Gastrocnemius medialis (tissue), 4 donors: ENCODE results near the gene F13A1. TPM values are rescaled to one million over a fixed set of nuclear protein-coding genes. Genes with fewer than 3 reads are reported as not detected.
"Not testable (repeated sequence)": the region's sequence is repeated elsewhere in the genome, so short reads cannot be mapped to it uniquely, and the experiment has no call there.

ENCODE experiments used
- ATAC-seq, 2 donors: fragments of 150-250 bp; one replicate each; pipeline ENCODE4 v1.9.1; 2016
- DNase-seq, 2 donors: peaks; one replicate each; pipeline ENCODE4 v3.0.0-alpha.2; 2019
- H3K27ac ChIP-seq, 4 donors: fragments of 200-600 bp; sonication (generic); 1 replicate in 1 of 4; 2 replicates in 3 of 4; pipeline ENCODE4 v1.5.1; 2016 to 2018; ENCODE audit warnings: mild to moderate bottlenecking in 2 of 4, moderate library complexity in 1 of 4
- H3K27me3 ChIP-seq, 3 donors: fragments of 200-600 bp; sonication (generic) in 2 of 3; 1 replicate in 1 of 3; 2 replicates in 2 of 3; pipeline versions ENCODE4 v1.5.1 to v1.6.0; 2016 to 2019; ENCODE audit warnings: mild to moderate bottlenecking in 1 of 3, moderate library complexity in 1 of 3
- H3K36me3 ChIP-seq, 2 donors: fragments of 200-600 bp; sonication (generic) in 1 of 2; one replicate each; pipeline ENCODE4 v1.5.1; 2017 to 2018
- H3K4me1 ChIP-seq, 2 donors: fragments of 200-600 bp; sonication (generic) in 1 of 2; one replicate each; pipeline ENCODE4 v1.5.1; 2016 to 2017; ENCODE audit warnings: mild to moderate bottlenecking in 2 of 2
- H3K4me3 ChIP-seq, 4 donors: fragments of 200-600 bp; sonication (generic) in 3 of 4; 1 replicate in 1 of 4; 2 replicates in 3 of 4; pipeline ENCODE4 v1.5.1; 2016 to 2019; ENCODE audit warnings: mild to moderate bottlenecking in 2 of 4
- H3K9me3 ChIP-seq, 3 donors: fragments of 200-600 bp; sonication (generic) in 2 of 3; 1 replicate in 1 of 3; 2 replicates in 2 of 3; pipeline ENCODE4 v1.5.1; 2016 to 2019
- POLR2A ChIP-seq, 2 donors: fragments of 450-650 bp; IDR thresholded peaks; one replicate each; pipeline ENCODE4 v1.6.1; 2017; ENCODE audit warnings: antibody characterized with exemption in 2 of 2, mild to moderate bottlenecking in 2 of 2, moderate library complexity in 2 of 2
- in situ Hi-C, 4 donors: fragments of 200-750 bp; cut with MboI; loops; one replicate each; pipeline versions ENCODE4 v1.15.0 to v1.8.0; 2017; ENCODE audit warnings: low sequenced_read_pairs in 4 of 4
- intact Hi-C: fragments of 100-400 bp; cut with DNase I; formaldehyde crosslinking; loops from one replicate; pipeline ENCODE4 v1.15.1; 2023; ENCODE audit warnings: low total_unique reads
- total RNA-seq, 4 donors: library from RNA; depleted of rRNA; stranded (reverse); fragments of >200 nt; gene quantifications; one replicate each; pipeline versions ENCODE4 v1.1.0 to v1.2.3, GENCODE V29; 2016
- TF ChIP-seq, protein P1 (sequence below), 5 experiments: fragments of 450-650 bp in 3 of 5; fragments of 200-600 bp in 2 of 5; sonication (generic) in 2 of 5; IDR thresholded peaks in 4 of 5; conservative IDR thresholded peaks in 1 of 5; 1 replicate in 4 of 5; 2 replicates in 1 of 5; pipeline ENCODE4 v1.5.1; 2016 to 2019; ENCODE audit warnings: antibody characterized with exemption in 5 of 5, mild to moderate bottlenecking in 3 of 5, moderate library complexity in 3 of 5

F13A1 gene
- total RNA-seq, 4 donors from 2014 or later = 19.9 to 61.1 (median 33.9) TPM

DNA sequence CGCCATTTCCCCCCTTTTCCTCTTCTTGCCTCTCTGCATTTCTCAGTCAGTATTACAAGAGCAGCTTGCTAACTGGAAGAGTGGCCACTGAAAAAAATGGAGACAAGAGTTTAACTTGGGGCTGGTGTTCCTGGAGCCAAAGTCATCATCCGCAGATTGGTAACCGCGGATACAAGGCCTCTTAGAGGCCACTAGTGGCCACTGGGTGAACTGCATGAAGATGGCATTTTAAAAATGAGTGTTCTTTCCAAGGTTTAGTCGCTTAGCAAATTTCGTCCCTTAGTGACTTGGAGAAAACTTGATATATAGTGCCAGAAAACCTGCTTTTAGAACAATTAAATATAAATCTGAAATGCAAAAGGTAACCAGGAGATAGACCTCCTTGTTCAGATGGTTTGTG is 4.8 kb downstream of the F13A1 start:
- Histone ChIP-seq H3K27me3 (peaks cover 5 to 13% (median 6%) of the 10 kb centered on the region in 3 donors), H3K27ac (no peak overlapping the region), H3K4me3 (no peak overlapping the region), H3K4me1 (no peaks in the 10 kb centered on the region), H3K9me3 (no peaks in the 10 kb centered on the region), H3K36me3 (no peaks in the 10 kb centered on the region)
- intact Hi-C loops = no loop called here
- in situ Hi-C loops = no loop called here
- TF ChIP-seq POLR2A (IDR thresholded peaks at IDR 0.05) = no peak
- TF ChIP-seq, protein P1, sequence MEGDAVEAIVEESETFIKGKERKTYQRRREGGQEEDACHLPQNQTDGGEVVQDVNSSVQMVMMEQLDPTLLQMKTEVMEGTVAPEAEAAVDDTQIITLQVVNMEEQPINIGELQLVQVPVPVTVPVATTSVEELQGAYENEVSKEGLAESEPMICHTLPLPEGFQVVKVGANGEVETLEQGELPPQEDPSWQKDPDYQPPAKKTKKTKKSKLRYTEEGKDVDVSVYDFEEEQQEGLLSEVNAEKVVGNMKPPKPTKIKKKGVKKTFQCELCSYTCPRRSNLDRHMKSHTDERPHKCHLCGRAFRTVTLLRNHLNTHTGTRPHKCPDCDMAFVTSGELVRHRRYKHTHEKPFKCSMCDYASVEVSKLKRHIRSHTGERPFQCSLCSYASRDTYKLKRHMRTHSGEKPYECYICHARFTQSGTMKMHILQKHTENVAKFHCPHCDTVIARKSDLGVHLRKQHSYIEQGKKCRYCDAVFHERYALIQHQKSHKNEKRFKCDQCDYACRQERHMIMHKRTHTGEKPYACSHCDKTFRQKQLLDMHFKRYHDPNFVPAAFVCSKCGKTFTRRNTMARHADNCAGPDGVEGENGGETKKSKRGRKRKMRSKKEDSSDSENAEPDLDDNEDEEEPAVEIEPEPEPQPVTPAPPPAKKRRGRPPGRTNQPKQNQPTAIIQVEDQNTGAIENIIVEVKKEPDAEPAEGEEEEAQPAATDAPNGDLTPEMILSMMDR (IDR thresholded peaks at IDR 0.05 in 4 of 5, conservative IDR thresholded peaks at IDR 0.05 in 1 of 5) = peak; percentile 36 to 73 (median 59)
- ATAC-seq (no peak), DNase-seq (no peak)

DNA sequence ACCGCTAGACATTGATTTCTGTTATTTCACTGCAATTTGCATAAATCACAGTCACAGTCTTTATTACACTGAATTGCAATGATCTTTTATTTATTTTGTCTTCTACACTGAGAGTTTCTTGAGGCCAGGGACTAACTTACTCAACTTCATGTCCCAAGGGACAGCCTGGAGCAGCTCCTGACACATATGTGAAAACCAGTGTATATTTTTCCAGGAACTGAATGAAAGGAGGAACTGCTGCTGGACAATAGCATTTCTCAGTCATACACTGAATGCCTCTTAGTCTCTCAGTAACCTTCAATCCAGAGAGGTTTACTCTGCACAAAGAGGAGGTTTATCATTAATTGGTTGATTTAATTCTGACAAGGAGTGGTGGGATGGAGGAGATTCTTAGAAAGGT is 5.9 kb downstream of the F13A1 start:
- H3K36me3 ChIP-seq = no peaks in the 10 kb centered on the region
- no peaks in the 10 kb centered on the region for H3K4me1 ChIP-seq
- H3K9me3 ChIP-seq = no peaks in the 10 kb centered on the region
- DNase-seq (no peak), ATAC-seq (no peak)
- intact Hi-C loops (no loop called here), in situ Hi-C loops (no loop called here)
- H3K27ac ChIP-seq = no peak overlapping the region
- TF ChIP-seq, protein P1 (IDR thresholded peaks at IDR 0.05 in 4 of 5, conservative IDR thresholded peaks at IDR 0.05 in 1 of 5) = no peak
- TF ChIP-seq POLR2A (IDR thresholded peaks at IDR 0.05) = no peak
- H3K27me3 ChIP-seq = peaks cover 3 to 4% (median 4%) of the 10 kb centered on the region in 3 donors
- H3K4me3 ChIP-seq = no peak overlapping the region

DNA sequence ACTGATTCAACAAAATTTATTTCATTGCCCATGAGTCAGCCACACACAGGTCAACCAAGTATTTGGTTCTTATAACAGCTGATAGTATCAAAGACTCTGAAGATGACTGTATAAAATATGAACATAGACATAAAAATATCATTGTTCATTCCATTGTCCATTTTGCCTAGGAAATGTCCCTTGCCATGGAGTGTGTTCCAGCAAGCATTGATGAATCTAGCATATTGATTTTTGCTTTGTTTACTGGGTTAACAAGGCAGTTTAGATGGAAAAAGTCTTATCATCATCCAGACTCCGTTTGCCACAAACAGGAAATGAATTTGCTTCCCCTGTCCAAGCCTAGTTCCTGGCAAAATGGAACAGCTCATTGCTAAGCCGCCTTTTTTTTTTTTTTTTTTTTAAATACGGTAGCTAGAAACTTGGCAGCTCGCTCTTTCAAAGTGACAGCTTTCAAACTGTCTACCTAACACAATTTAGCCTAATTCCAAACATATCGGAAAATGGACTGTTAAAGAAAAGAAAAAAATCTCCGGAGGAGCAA is 7.5 kb downstream of the F13A1 start:
- no peak overlapping the region for H3K27ac ChIP-seq
- H3K4me1 ChIP-seq = no peaks in the 10 kb centered on the region
- DNase-seq (no peak), ATAC-seq (no peak)
- intact Hi-C loops (no loop called here), in situ Hi-C loops (no loop called here)
- no peaks in the 10 kb centered on the region for H3K27me3 ChIP-seq
- H3K4me3 ChIP-seq = no peak overlapping the region
- TF ChIP-seq, protein P1 (IDR thresholded peaks at IDR 0.05 in 4 of 5, conservative IDR thresholded peaks at IDR 0.05 in 1 of 5) = no peak
- no peak for TF ChIP-seq POLR2A (IDR thresholded peaks at IDR 0.05)
- no peaks in the 10 kb centered on the region for H3K36me3 ChIP-seq
- H3K9me3 ChIP-seq = no peaks in the 10 kb centered on the region

DNA sequence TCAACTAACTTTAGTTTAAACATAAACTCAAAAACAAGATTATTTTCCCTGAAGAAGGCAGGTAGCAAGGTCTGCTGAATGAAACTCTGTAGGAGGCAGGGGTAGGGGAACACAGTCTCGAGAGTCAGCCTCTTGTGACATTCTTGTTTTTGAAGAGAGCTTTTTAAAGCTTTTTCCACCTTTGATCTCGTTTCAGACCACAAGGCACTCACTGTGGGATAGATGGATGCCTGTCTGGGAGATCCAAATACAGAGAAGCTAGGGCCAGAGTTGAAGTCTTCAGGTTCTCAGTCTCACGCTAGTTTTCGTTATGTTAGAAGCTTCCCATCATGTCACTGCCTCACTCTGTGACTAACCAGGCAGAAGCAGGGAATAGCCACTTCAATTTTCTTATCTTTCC is 14.9 kb downstream of the F13A1 start:
- in situ Hi-C loops = no loop called here

DNA sequence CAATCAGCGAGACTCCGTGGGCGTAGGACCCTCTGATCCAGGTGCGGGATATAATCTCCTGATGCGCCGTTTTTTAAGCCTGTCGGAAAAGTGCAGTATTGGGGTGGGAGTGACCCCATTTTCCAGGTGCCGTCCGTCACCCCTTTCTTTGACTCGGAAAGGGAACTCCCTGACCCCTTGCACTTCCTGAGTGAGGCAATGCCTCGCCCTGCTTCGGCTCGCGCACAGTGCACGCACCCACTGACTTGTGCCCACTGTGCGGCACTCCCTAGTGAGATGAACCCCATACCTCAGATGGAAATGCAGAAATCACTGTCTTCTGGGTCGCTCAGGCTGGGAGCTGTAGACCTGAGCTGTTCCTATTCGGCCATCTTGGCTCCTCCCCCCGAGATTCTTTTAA is 20.1 kb downstream of the F13A1 start:
- H3K9me3 ChIP-seq, H3K27me3 ChIP-seq, in situ Hi-C loops, ATAC-seq, H3K27ac ChIP-seq, H3K4me1 ChIP-seq, H3K36me3 ChIP-seq, H3K4me3 ChIP-seq, DNase-seq, intact Hi-C loops: not testable (repeated sequence)

More for the DNA sequence above, 14.9 kb downstream of the F13A1 start:
- intact Hi-C loops = no loop called here
- H3K36me3 ChIP-seq = no peaks in the 10 kb centered on the region
- no peaks in the 10 kb centered on the region for H3K27me3 ChIP-seq
- H3K9me3 ChIP-seq = no peaks in the 10 kb centered on the region
- TF ChIP-seq, protein P1 (IDR thresholded peaks at IDR 0.05 in 4 of 5, conservative IDR thresholded peaks at IDR 0.05 in 1 of 5) = no peak
- TF ChIP-seq POLR2A (IDR thresholded peaks at IDR 0.05) = no peak
- H3K4me1 ChIP-seq = no peaks in the 10 kb centered on the region
- no peak overlapping the region for H3K27ac ChIP-seq
- no peak overlapping the region for H3K4me3 ChIP-seq
- DNase-seq (no peak), ATAC-seq (no peak)
